WTC11 (cell line): ENCODE measurements around the gene PCTP. TPM values are rescaled to one million over a fixed set of nuclear protein-coding genes. Genes with fewer than 3 reads are reported as not detected.

Experiments
- ATAC-seq: fragments of 200-7000 bp; cut with Tn5 transposase; 2 replicates; pipeline ENCODE4 v1.10.0; 2021; ENCODE audit warnings: mild to moderate bottlenecking, moderate library complexity
- CTCF ChIA-PET: fragments of 300-600 bp; sonication (Branson Sonifier 250); formaldehyde crosslinking; loops from one replicate; lab custom pipeline; 2021; ENCODE audit warnings: antibody characterized with exemption; lab: Charles Lee
- POLR2A ChIA-PET: fragments of 350-600 bp; sonication (Branson Sonifier 250); formaldehyde crosslinking; loops from one replicate; lab custom pipeline; 2021; ENCODE audit warnings: antibody characterized with exemption; lab: Charles Lee
- DNase-seq: peaks from one replicate; pipeline ENCODE4 v3.0.0; 2021; ENCODE audit warnings: low spot score
- H3K27ac Mint-ChIP-seq: 2 replicates; pipeline ENCODE4 v1.8.0; 2021; ENCODE audit warnings: mixed read lengths
- H3K27me3 Mint-ChIP-seq: 2 replicates; pipeline ENCODE4 v1.8.0; 2021; ENCODE audit warnings: low read depth, mild to moderate bottlenecking, moderate library complexity, mixed read lengths
- H3K36me3 Mint-ChIP-seq: 2 replicates; pipeline ENCODE4 v1.8.0; 2021; ENCODE audit warnings: mixed read lengths
- H3K4me1 Mint-ChIP-seq: 2 replicates; pipeline ENCODE4 v1.8.0; 2022; ENCODE audit warnings: mixed read lengths
- H3K4me3 Mint-ChIP-seq: 2 replicates; pipeline ENCODE4 v1.8.0; 2021; ENCODE audit warnings: mild to moderate bottlenecking, moderate library complexity, mixed read lengths
- H3K9me3 Mint-ChIP-seq: 2 replicates; pipeline ENCODE4 v1.8.0; 2021; ENCODE audit warnings: mixed read lengths
- GTF2I ChIP-seq: fragments of 250-450 bp; sonication (Bioruptor Pico); conservative IDR thresholded peaks from 2 replicates; pipeline ENCODE4 v1.4.0; 2021; ENCODE audit warnings: mild to moderate bottlenecking
- SP1 ChIP-seq: sonication (generic); formaldehyde crosslinking; conservative IDR thresholded peaks from 2 replicates; pipeline ENCODE4 v1.8.1; 2022; ENCODE audit warnings: missing genetic modification reagents
- TEAD4 ChIP-seq: sonication (generic); formaldehyde crosslinking; IDR thresholded peaks from 2 replicates; pipeline ENCODE4 v1.8.0; 2022; ENCODE audit warnings: mild to moderate bottlenecking, missing genetic modification reagents
- ZNF121 ChIP-seq: sonication (generic); formaldehyde crosslinking; IDR thresholded peaks from 2 replicates; pipeline ENCODE4 v1.8.0; 2023; ENCODE audit warnings: missing genetic modification reagents
- ZNF317 ChIP-seq: sonication (generic); formaldehyde crosslinking; IDR thresholded peaks from 2 replicates; pipeline ENCODE4 v1.8.1; 2023; ENCODE audit warnings: low read depth, mild to moderate bottlenecking, moderate library complexity, missing genetic modification reagents, borderline replicate concordance
- ZNF671 ChIP-seq: fragments of 250-450 bp; sonication (Bioruptor Pico); IDR thresholded peaks from 2 replicates; pipeline ENCODE4 v1.8.0; 2021; ENCODE audit warnings: mild to moderate bottlenecking
- total RNA-seq: library from RNA; stranded (reverse); gene quantifications from 3 replicates; pipeline ENCODE4 v1.2.3, GENCODE V29; 2021
- TF ChIP-seq, protein P1 (sequence below): sonication (generic); formaldehyde crosslinking; IDR thresholded peaks from 2 replicates; pipeline ENCODE4 v1.8.1; 2023; ENCODE audit warnings: mild to moderate bottlenecking, missing genetic modification reagents
- TF ChIP-seq, protein P2 (sequence below): fragments of 250-450 bp; sonication (Bioruptor Pico); IDR thresholded peaks from 2 replicates; pipeline ENCODE4 v1.9.0; 2021; ENCODE audit warnings: mild to moderate bottlenecking
- TF ChIP-seq, protein P3 (sequence below): fragments of 250-450 bp; sonication (Bioruptor Pico); IDR thresholded peaks from 2 replicates; pipeline ENCODE4 v1.9.0; 2021; ENCODE audit warnings: moderate library complexity, mild to moderate bottlenecking, inconsistent platforms, borderline replicate concordance
- TF ChIP-seq, protein P4 (sequence below): sonication (generic); formaldehyde crosslinking; IDR thresholded peaks from 2 replicates; pipeline ENCODE4 v1.8.1; 2022; ENCODE audit warnings: missing genetic modification reagents, borderline replicate concordance
- TF ChIP-seq, protein P5 (sequence below): fragments of 200-600 bp; IDR thresholded peaks from 2 replicates; pipeline ENCODE4 v1.8.0; 2022; ENCODE audit warnings: antibody characterized with exemption
- TF ChIP-seq, protein P6 (sequence below): sonication (generic); formaldehyde crosslinking; IDR thresholded peaks from 2 replicates; pipeline ENCODE4 v1.8.1; 2023; ENCODE audit warnings: mild to moderate bottlenecking, missing genetic modification reagents, moderate library complexity
- TF ChIP-seq, protein P7 (sequence below): sonication (generic); formaldehyde crosslinking; IDR thresholded peaks from 2 replicates; pipeline ENCODE4 v1.8.0; 2022; ENCODE audit warnings: missing genetic modification reagents

PCTP gene
- total RNA-seq, 1 experiment from 2014 or later = 10.3 TPM

DNA sequence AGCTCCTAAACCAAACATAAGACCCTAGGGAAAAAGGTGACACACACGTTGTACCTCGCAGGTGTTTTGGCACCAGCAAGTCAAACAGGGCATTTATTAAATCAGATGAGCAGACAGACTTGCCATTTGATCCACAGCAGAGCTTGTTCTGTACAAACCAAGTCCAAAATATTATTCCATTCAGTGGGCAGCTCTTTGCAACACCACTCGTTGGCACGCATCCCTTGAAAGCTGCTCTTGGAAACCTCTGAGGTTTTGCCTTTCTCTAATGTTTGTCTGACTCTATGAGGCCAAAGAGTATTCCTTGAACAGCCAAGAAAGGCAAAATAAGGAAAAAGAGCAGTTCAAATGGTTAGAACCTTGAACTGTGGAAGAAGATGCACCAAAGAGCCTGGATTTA is 40.9 kb upstream of the PCTP start:
- ChIA-PET CTCF (interaction anchor here (0.9 kb wide), 1 partner anchor 8 kb away, joined by 5 read pairs; no protein-coding TSS in a partner anchor), POLR2A (no interaction called here)
- Mint-ChIP-seq H3K27me3 (no peaks in the 10 kb centered on the region), H3K4me3 (no peak overlapping the region), H3K4me1 (peaks cover 35% of the 10 kb centered on the region), H3K36me3 (no peaks in the 10 kb centered on the region), H3K9me3 (no peaks in the 10 kb centered on the region), H3K27ac (no peak overlapping the region)
- DNase-seq (no peak), ATAC-seq (no peak)
- TF ChIP-seq, protein P1, sequence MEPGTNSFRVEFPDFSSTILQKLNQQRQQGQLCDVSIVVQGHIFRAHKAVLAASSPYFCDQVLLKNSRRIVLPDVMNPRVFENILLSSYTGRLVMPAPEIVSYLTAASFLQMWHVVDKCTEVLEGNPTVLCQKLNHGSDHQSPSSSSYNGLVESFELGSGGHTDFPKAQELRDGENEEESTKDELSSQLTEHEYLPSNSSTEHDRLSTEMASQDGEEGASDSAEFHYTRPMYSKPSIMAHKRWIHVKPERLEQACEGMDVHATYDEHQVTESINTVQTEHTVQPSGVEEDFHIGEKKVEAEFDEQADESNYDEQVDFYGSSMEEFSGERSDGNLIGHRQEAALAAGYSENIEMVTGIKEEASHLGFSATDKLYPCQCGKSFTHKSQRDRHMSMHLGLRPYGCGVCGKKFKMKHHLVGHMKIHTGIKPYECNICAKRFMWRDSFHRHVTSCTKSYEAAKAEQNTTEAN (CRISPR knock-in tag) = no peak
- TF ChIP-seq ZNF671 = no peak
- no peak for TF ChIP-seq ZNF121 (CRISPR knock-in tag)
- TF ChIP-seq, protein P2, sequence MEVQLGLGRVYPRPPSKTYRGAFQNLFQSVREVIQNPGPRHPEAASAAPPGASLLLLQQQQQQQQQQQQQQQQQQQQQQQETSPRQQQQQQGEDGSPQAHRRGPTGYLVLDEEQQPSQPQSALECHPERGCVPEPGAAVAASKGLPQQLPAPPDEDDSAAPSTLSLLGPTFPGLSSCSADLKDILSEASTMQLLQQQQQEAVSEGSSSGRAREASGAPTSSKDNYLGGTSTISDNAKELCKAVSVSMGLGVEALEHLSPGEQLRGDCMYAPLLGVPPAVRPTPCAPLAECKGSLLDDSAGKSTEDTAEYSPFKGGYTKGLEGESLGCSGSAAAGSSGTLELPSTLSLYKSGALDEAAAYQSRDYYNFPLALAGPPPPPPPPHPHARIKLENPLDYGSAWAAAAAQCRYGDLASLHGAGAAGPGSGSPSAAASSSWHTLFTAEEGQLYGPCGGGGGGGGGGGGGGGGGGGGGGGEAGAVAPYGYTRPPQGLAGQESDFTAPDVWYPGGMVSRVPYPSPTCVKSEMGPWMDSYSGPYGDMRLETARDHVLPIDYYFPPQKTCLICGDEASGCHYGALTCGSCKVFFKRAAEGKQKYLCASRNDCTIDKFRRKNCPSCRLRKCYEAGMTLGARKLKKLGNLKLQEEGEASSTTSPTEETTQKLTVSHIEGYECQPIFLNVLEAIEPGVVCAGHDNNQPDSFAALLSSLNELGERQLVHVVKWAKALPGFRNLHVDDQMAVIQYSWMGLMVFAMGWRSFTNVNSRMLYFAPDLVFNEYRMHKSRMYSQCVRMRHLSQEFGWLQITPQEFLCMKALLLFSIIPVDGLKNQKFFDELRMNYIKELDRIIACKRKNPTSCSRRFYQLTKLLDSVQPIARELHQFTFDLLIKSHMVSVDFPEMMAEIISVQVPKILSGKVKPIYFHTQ (CRISPR knock-in tag) = no peak
- no peak for TF ChIP-seq ZNF317
- TF ChIP-seq, protein P3, sequence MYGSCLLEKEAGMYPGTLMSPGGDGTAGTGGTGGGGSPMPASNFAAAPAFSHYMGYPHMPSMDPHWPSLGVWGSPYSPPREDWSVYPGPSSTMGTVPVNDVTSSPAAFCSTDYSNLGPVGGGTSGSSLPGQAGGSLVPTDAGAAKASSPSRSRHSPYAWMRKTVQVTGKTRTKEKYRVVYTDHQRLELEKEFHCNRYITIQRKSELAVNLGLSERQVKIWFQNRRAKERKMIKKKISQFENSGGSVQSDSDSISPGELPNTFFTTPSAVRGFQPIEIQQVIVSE = no peak
- no peak for TF ChIP-seq TEAD4

DNA sequence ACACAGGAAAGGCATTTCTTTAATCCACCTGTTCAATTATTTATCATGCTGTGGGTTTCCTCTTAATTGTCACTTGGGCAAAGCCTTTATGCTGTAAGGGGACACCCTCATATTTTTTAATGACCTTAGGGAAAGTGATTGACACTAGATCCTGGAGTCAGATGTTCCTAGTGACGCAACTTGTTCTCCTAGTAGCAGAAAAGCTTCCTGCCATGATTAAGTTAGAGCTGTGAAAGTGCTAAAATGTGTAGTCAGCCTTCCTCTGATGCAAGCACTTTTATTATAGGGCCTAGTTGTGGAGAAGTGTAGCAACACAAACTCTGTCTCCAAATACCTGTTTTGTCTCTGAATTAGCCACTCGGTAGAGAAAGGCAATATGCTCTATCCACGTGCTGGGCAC is 40.4 kb upstream of the PCTP start:
- DNase-seq (no peak), ATAC-seq (no peak)
- TF ChIP-seq, protein P4, sequence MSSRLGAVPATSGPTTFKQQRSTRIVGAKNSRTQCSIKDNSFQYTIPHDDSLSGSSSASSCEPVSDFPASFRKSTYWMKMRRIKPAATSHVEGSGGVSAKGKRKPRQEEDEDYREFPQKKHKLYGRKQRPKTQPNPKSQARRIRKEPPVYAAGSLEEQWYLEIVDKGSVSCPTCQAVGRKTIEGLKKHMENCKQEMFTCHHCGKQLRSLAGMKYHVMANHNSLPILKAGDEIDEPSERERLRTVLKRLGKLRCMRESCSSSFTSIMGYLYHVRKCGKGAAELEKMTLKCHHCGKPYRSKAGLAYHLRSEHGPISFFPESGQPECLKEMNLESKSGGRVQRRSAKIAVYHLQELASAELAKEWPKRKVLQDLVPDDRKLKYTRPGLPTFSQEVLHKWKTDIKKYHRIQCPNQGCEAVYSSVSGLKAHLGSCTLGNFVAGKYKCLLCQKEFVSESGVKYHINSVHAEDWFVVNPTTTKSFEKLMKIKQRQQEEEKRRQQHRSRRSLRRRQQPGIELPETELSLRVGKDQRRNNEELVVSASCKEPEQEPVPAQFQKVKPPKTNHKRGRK = no peak
- TF ChIP-seq GTF2I (CRISPR knock-in tag) = no peak
- ChIA-PET CTCF (no interaction called here), POLR2A (no interaction called here)
- Mint-ChIP-seq H3K27ac (no peak overlapping the region), H3K4me1 (peaks cover 35% of the 10 kb centered on the region), H3K9me3 (no peaks in the 10 kb centered on the region), H3K27me3 (no peaks in the 10 kb centered on the region), H3K36me3 (no peaks in the 10 kb centered on the region), H3K4me3 (no peak overlapping the region)

DNA sequence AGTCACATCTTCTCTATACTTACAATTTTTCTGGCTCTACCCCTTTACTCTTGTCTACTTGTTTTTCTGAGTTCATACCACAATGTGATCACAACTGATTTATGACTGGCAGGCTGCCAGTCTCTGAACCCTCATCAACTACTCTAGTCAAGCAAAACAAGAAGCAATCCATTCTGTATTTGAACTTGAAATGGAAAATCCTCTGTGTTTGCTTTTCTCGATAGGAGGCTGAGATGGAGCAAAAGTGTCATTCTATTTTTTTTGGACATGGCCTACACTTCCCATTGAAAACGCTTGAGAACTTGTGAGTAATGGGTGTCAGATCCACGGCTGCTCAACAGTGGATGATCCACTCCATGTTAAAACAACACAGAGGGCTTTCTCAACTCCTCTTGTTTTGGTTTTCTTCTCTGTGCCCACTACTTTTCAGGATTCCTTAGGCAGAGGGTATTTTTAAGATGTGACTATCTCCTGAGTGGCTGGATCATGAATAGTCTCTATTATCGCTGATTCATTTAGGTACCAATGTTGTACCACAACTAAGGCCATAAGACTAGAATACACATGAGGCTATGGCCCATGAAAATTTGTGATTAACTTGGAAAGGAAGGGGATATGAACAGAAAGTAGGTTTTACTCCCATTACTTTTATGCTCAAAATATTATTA is 39.9 kb upstream of the PCTP start:
- no peak for ATAC-seq
- Mint-ChIP-seq H3K4me1 (peaks cover 32% of the 10 kb centered on the region), H3K4me3 (no peak overlapping the region), H3K9me3 (no peaks in the 10 kb centered on the region), H3K36me3 (no peaks in the 10 kb centered on the region), H3K27me3 (no peaks in the 10 kb centered on the region), H3K27ac (no peak overlapping the region)
- no peak for DNase-seq
- CTCF ChIA-PET = no interaction called here
- POLR2A ChIA-PET = no interaction called here
- TF ChIP-seq ZNF121 (CRISPR knock-in tag) (no peak), ZNF671 (no peak), SP1 (CRISPR knock-in tag) (no peak)
- TF ChIP-seq, protein P5, sequence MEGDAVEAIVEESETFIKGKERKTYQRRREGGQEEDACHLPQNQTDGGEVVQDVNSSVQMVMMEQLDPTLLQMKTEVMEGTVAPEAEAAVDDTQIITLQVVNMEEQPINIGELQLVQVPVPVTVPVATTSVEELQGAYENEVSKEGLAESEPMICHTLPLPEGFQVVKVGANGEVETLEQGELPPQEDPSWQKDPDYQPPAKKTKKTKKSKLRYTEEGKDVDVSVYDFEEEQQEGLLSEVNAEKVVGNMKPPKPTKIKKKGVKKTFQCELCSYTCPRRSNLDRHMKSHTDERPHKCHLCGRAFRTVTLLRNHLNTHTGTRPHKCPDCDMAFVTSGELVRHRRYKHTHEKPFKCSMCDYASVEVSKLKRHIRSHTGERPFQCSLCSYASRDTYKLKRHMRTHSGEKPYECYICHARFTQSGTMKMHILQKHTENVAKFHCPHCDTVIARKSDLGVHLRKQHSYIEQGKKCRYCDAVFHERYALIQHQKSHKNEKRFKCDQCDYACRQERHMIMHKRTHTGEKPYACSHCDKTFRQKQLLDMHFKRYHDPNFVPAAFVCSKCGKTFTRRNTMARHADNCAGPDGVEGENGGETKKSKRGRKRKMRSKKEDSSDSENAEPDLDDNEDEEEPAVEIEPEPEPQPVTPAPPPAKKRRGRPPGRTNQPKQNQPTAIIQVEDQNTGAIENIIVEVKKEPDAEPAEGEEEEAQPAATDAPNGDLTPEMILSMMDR = no peak
- TF ChIP-seq, protein P3 = no peak
- TF ChIP-seq, protein P6, sequence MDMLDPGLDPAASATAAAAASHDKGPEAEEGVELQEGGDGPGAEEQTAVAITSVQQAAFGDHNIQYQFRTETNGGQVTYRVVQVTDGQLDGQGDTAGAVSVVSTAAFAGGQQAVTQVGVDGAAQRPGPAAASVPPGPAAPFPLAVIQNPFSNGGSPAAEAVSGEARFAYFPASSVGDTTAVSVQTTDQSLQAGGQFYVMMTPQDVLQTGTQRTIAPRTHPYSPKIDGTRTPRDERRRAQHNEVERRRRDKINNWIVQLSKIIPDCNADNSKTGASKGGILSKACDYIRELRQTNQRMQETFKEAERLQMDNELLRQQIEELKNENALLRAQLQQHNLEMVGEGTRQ (CRISPR knock-in tag) = no peak
- TF ChIP-seq, protein P7, sequence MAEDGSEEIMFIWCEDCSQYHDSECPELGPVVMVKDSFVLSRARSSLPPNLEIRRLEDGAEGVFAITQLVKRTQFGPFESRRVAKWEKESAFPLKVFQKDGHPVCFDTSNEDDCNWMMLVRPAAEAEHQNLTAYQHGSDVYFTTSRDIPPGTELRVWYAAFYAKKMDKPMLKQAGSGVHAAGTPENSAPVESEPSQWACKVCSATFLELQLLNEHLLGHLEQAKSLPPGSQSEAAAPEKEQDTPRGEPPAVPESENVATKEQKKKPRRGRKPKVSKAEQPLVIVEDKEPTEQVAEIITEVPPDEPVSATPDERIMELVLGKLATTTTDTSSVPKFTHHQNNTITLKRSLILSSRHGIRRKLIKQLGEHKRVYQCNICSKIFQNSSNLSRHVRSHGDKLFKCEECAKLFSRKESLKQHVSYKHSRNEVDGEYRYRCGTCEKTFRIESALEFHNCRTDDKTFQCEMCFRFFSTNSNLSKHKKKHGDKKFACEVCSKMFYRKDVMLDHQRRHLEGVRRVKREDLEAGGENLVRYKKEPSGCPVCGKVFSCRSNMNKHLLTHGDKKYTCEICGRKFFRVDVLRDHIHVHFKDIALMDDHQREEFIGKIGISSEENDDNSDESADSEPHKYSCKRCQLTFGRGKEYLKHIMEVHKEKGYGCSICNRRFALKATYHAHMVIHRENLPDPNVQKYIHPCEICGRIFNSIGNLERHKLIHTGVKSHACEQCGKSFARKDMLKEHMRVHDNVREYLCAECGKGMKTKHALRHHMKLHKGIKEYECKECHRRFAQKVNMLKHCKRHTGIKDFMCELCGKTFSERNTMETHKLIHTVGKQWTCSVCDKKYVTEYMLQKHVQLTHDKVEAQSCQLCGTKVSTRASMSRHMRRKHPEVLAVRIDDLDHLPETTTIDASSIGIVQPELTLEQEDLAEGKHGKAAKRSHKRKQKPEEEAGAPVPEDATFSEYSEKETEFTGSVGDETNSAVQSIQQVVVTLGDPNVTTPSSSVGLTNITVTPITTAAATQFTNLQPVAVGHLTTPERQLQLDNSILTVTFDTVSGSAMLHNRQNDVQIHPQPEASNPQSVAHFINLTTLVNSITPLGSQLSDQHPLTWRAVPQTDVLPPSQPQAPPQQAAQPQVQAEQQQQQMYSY (CRISPR knock-in tag) = no peak
